Testis (tissue), 3 donors: ENCODE data around the gene KRT6B. TPM values are rescaled to one million over a fixed set of nuclear protein-coding genes. Genes with fewer than 3 reads are reported as not detected.
"Not testable (repeated sequence)": the region's sequence is repeated elsewhere in the genome, so short reads cannot be mapped to it uniquely, and the experiment has no call there.

Source experiments
- DNase-seq: peaks from one replicate; pipeline ENCODE4 v3.0.0-alpha.2; 2019
- H3K27ac ChIP-seq, 2 donors: fragments of 200-600 bp; sonication (generic); one replicate each; pipeline ENCODE4 v1.5.1; 2019
- H3K27me3 ChIP-seq: fragments of 200-600 bp; sonication (generic); one replicate; pipeline ENCODE4 v1.5.1; 2019
- H3K36me3 ChIP-seq: fragments of 200-600 bp; sonication (generic); one replicate; pipeline ENCODE4 v1.5.1; 2017; ENCODE audit warnings: low read depth; ENCODE audit errors: missing control alignments
- H3K4me1 ChIP-seq: fragments of 200-600 bp; sonication (generic); one replicate; pipeline ENCODE4 v1.5.1; 2019
- H3K4me3 ChIP-seq, 2 donors: fragments of 200-600 bp; sonication (generic); one replicate each; pipeline ENCODE4 v1.5.1; 2017 to 2019
- H3K9me3 ChIP-seq: fragments of 200-600 bp; sonication (generic); one replicate; pipeline ENCODE4 v1.5.1; 2017
- POLR2A ChIP-seq: fragments of 450-650 bp; IDR thresholded peaks from one replicate; pipeline ENCODE4 v1.6.1; 2017; ENCODE audit warnings: antibody characterized with exemption, mild to moderate bottlenecking, moderate library complexity
- WGBS, 2 donors: methylation state at CpG; one replicate each; pipeline ENCODE4 v1.1.5; 2018; 5-methylcytosine and 5-hydroxymethylcytosine counted together
- intact Hi-C: fragments of 100-400 bp; cut with DNase I; formaldehyde crosslinking; loops from one replicate; pipeline ENCODE4 v1.15.1; 2023; ENCODE audit warnings: low total_unique reads
- polyA plus RNA-seq: library from polyadenylated mRNA; stranded (reverse); fragments of 350-450 nt; fragmentation: Illumina TruSeq; extraction: RNeasy Lipid Tissue Mini Kit (QIAGEN cat#74804); gene quantifications from one replicate; pipeline ENCODE4 v1.2.3, GENCODE V29; 2014; ENCODE audit warnings: low read depth, low replicate concordance; ENCODE audit not compliant: insufficient read depth
- total RNA-seq, 2 donors: library from RNA; depleted of rRNA; stranded (reverse); fragments of >200 nt; gene quantifications; one replicate each; pipeline ENCODE4 v1.2.3, GENCODE V29; 2016
- TF ChIP-seq, protein P1 (sequence below), 3 experiments: fragments of 450-650 bp in 2 of 3; fragments of 200-600 bp in 1 of 3; sonication (generic) in 1 of 3; IDR thresholded peaks; one replicate each; pipeline ENCODE4 v1.5.1; 2016 to 2019; ENCODE audit warnings: antibody characterized with exemption in 3 of 3, mild to moderate bottlenecking in 2 of 3, moderate library complexity in 1 of 3

KRT6B gene
- total and polyA plus RNA-seq, 3 donors from 2014 or later, result 0.19 TPM; not detected in 2

DNA sequence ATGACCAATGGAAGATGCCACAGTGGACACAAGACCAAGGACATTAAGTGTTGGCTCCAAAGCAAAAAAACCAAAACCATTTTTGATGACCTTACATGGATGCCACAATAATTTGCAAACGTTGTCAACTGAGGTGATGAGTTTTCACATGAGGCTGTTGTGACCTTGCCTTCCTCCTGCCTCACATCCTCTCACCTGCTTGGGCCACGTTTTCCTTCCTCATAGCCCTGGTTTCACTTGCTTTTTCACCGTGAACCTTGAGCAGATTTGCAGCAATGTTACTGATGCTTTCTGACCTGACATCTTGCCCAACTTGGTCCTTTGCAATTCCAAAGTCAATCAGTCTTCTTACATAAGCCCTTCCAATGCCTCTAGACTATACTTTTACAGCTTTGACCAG, 3.7 kb downstream of the KRT6B start:
- no peak for DNase-seq
- WGBS, 2 donors, result 64 to 69% methylated on average over 3 of the region's 3 CpGs
- no peaks in the 10 kb centered on the region for H3K4me1 ChIP-seq
- no peaks in the 10 kb centered on the region for H3K27me3 ChIP-seq
- H3K9me3 ChIP-seq, result no peaks in the 10 kb centered on the region
- H3K27ac ChIP-seq, result no peak overlapping the region
- no peak for TF ChIP-seq POLR2A
- TF ChIP-seq, protein P1, sequence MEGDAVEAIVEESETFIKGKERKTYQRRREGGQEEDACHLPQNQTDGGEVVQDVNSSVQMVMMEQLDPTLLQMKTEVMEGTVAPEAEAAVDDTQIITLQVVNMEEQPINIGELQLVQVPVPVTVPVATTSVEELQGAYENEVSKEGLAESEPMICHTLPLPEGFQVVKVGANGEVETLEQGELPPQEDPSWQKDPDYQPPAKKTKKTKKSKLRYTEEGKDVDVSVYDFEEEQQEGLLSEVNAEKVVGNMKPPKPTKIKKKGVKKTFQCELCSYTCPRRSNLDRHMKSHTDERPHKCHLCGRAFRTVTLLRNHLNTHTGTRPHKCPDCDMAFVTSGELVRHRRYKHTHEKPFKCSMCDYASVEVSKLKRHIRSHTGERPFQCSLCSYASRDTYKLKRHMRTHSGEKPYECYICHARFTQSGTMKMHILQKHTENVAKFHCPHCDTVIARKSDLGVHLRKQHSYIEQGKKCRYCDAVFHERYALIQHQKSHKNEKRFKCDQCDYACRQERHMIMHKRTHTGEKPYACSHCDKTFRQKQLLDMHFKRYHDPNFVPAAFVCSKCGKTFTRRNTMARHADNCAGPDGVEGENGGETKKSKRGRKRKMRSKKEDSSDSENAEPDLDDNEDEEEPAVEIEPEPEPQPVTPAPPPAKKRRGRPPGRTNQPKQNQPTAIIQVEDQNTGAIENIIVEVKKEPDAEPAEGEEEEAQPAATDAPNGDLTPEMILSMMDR (IDR thresholded peaks at IDR 0.05), result no peak
- H3K4me3 ChIP-seq, result no peak overlapping the region
- H3K36me3 ChIP-seq, result no peaks in the 10 kb centered on the region
- intact Hi-C loops, result no loop called here

DNA sequence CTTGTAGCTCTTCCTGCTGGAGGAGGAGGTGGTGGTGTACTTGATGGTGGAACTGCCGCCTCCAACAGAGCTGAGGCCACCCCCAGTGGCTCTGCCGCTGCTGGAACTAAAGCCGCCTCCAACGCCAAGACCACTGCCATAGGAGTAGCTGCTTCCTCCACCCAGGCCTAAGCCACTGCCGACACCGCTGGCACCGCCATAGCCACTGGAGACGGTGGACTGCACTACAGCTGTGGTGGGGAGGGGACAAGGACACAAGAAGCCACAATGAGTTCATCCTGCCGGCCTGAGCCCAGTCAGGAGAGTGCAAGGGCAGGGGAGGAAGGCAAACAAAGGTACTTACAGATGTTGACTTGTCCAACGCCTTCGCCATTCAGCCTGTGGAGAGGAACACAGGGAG, 4.8 kb downstream of the KRT6B start:
- H3K9me3 ChIP-seq, H3K4me3 ChIP-seq, H3K36me3 ChIP-seq, H3K4me1 ChIP-seq, DNase-seq, H3K27me3 ChIP-seq, H3K27ac ChIP-seq, intact Hi-C loops: not testable (repeated sequence)
- WGBS, 2 donors, result 87 to 98% methylated on average over 4 to 11 of the region's 11 CpGs

DNA sequence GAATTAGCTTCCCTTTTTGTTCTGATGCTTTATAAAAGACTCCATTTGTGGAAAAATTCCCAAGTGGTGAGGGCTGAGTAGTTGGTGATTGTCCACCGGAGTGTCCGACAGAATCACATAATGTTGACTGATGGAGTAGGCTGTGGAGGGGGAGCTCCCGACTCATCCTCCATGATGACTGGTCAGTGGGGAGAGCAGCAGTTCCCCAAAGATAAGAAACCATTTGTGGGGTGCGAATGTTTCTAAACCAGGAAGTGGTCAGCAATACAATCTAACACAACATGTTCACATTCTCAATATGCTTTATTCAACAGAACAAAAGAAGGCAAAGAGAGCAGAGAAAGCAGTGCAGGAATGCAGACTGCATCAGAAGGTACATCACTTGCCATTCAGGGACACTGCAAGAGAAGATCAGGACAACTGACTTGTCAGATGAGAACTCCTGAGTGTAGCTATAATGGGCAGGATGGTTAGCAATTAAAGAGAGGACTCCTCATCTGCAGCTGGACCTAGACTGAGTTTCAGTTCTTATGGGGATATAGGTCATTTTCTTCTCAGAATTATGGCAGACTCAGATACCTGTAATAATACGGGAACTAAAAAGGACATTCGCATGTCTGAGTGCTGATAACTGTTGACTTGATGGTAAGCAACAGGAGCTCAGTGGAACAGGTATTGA, 5.4 kb downstream of the KRT6B start:
- WGBS, 2 donors, result 85 to 93% methylated on average over 6 of the region's 6 CpGs
- Histone ChIP-seq H3K27ac (no peak overlapping the region), H3K36me3 (no peaks in the 10 kb centered on the region), H3K4me3 (no peak overlapping the region), H3K4me1 (no peaks in the 10 kb centered on the region), H3K27me3 (no peaks in the 10 kb centered on the region), H3K9me3 (no peaks in the 10 kb centered on the region)
- intact Hi-C loops, result no loop called here
- TF ChIP-seq POLR2A, result no peak
- TF ChIP-seq, protein P1 (IDR thresholded peaks at IDR 0.05), result no peak
- no peak for DNase-seq

DNA sequence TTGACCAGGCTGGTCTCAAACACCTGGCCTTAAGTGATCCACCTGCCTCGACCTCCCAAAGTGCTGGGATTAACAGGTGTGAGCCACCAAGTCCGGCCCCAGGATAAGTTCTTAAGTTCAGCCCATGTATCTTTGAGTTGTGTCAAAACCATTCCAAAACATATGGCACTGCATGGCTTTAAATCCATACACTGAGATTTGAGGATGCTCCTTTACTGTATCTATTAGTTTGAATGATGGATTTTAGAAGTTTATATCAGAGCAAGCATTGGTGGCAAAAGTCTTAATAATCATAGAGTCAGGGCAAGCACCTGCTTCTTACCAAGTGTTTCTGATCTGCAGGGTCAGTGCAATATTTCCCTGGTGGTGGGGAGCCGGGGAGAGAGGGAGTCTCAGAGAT, 6.1 kb downstream of the KRT6B start:
- H3K27ac ChIP-seq, result no peak overlapping the region
- intact Hi-C loops, result no loop called here
- WGBS, 2 donors, result 70 to 75% methylated on average over 3 of the region's 3 CpGs
- H3K9me3 ChIP-seq, result no peaks in the 10 kb centered on the region
- H3K4me1 ChIP-seq, result no peaks in the 10 kb centered on the region
- no peak for DNase-seq
- H3K27me3 ChIP-seq, result no peaks in the 10 kb centered on the region
- H3K36me3 ChIP-seq, result no peaks in the 10 kb centered on the region
- TF ChIP-seq POLR2A, result no peak
- TF ChIP-seq, protein P1 (IDR thresholded peaks at IDR 0.05), result no peak
- H3K4me3 ChIP-seq, result no peak overlapping the region

DNA sequence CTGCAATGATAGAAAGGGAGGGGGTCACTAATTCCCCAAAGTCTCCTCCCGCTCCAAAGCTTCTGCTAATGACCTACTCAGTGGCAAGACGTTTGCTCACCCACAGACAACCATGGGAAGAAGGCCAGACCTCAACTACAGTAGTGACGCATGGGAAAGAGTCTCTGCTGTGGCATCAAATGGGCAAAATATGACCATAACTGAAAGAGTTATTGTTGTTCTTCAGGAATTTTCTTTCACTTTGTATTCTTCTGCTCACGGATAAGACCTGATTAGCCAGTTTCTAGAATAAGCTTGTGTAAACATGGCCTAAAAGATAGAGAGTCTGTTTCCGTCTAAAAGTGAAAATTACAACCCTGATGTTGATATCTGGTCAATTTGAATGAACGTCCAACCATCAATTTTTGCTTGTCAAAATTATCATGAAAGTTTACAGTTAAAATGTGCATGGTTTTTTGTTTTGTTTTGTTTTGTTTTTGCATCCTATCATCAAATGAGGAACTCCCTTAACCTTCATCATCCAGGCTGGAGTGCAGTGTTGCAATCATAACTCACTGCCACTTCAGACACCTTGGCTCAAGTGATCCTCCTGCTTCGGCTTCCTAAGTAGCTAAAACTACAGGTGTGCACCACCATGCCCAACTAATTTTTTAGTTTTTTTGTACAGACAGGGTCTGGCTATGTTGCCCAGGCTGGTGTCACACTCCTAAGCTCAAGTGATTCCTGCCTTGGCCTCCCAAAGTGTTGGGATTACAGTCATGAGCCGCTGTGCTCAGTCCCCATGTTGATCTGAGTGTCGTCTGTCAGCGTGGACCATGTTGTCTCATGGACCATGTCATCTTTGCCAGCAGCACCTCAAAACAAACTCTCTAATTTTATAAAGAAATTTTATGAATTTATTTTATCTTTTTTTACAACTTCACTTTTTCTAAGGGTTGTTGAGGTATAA, 7.0 kb downstream of the KRT6B start:
- intact Hi-C loops, result no loop called here
- Histone ChIP-seq H3K27me3 (no peaks in the 10 kb centered on the region), H3K4me1 (no peaks in the 10 kb centered on the region), H3K4me3 (no peak overlapping the region), H3K36me3 (no peaks in the 10 kb centered on the region), H3K9me3 (no peaks in the 10 kb centered on the region), H3K27ac (no peak overlapping the region)
- no peak for DNase-seq
- 76 to 77% methylated on average over 10 of the region's 10 CpGs for WGBS, 2 donors
- TF ChIP-seq POLR2A, result no peak
- TF ChIP-seq, protein P1 (IDR thresholded peaks at IDR 0.05), result no peak
